ENCODE results near the gene SPACA4. TPM values are rescaled to one million over a fixed set of nuclear protein-coding genes. Genes with fewer than 3 reads are reported as not detected.

The SPACA4 gene
- total and polyA plus RNA-seq, 9 of the 15 experiments (the other 6 are each of a cell fraction or from before 2014, with no cell fraction given), result not detected

DNA sequence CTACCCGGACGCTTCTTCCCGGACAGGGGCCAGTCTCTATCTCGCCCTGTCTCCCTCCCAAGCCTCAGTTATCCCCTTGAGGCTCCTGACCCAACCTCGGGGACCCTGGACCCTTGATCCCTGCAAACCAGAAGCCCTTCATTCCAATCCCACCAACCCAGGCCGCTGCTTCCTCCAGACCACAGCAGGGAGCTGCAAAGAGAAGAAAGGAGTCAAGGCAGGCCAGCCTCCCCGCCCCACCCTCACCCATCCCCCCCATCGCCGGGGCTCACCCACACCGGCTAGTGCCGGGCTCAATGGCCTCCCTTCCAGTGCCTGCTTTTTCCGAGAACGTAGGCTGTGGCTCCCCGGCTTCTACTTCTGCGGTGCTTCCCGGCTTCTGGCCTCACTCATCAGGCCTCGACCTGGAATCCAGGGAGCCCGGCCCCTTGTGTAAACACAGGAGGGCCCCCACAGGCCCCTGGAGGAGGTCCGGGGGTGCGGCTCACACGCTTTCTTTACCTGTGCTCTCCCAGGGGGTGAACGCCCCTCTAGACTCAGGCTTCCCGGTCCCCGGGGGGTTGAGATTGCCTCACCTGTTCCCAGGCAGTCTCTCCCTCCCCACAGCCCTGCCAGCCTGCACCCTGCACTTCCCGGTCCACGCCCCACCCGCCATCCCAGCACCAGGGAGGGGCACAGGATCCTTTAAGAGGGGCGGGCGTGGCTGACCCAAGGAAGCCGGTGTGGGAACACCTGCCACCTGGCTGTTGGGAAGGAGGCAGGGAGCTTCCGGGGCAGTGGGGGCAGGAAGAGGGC, 8.1 kb downstream of the SPACA4 start, which contains the start of gene FAM83E (continued):
- TF ChIP-seq, protein P1, sequence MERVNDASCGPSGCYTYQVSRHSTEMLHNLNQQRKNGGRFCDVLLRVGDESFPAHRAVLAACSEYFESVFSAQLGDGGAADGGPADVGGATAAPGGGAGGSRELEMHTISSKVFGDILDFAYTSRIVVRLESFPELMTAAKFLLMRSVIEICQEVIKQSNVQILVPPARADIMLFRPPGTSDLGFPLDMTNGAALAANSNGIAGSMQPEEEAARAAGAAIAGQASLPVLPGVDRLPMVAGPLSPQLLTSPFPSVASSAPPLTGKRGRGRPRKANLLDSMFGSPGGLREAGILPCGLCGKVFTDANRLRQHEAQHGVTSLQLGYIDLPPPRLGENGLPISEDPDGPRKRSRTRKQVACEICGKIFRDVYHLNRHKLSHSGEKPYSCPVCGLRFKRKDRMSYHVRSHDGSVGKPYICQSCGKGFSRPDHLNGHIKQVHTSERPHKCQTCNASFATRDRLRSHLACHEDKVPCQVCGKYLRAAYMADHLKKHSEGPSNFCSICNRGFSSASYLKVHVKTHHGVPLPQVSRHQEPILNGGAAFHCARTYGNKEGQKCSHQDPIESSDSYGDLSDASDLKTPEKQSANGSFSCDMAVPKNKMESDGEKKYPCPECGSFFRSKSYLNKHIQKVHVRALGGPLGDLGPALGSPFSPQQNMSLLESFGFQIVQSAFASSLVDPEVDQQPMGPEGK (CRISPR knock-in tag; IDR thresholded peaks at IDR 0.05; ENCODE audit: borderline replicate concordance), result no peak
- TF ChIP-seq ZNF253 (CRISPR knock-in tag; conservative IDR thresholded peaks at IDR 0.05) (peak; percentile 83; the same call in 1 of the 2 replicates), ZFP36 (IDR thresholded peaks at IDR 0.05; ENCODE audit: low read depth, low read length, partially characterized antibody) (no peak), GATAD2B (IDR thresholded peaks at IDR 0.05; ENCODE audit: borderline replicate concordance) (no peak), SNIP1 (IDR thresholded peaks at IDR 0.05; ENCODE audit: low read depth) (no peak), MAZ (CRISPR knock-in tag; conservative IDR thresholded peaks at IDR 0.05 in 1 of 2, IDR thresholded peaks at IDR 0.05 in 1 of 2) (peak; percentile 17 to 50; a peak in 1 of 4 replicates), ZNF274 (IDR thresholded peaks at IDR 0.05; ENCODE audit: borderline replicate concordance, low read depth, low read length) (no peak), MTA2 (IDR thresholded peaks at IDR 0.05; ENCODE audit: low read depth) (no peak), STAT6 (CRISPR knock-in tag; IDR thresholded peaks at IDR 0.05) (no peak), SMARCC2 (IDR thresholded peaks at IDR 0.05; ENCODE audit: low read depth) (no peak), NFE2L1 (tag; IDR thresholded peaks at IDR 0.05; ENCODE audit: borderline replicate concordance, low read depth) (no peak), EHMT2 (IDR thresholded peaks at IDR 0.05) (no peak), ZNF124 (CRISPR knock-in tag; IDR thresholded peaks at IDR 0.05) (no peak), CSDE1 (IDR thresholded peaks at IDR 0.05) (no peak)
- TF ChIP-seq, protein P2, sequence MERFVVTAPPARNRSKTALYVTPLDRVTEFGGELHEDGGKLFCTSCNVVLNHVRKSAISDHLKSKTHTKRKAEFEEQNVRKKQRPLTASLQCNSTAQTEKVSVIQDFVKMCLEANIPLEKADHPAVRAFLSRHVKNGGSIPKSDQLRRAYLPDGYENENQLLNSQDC (CRISPR knock-in tag; IDR thresholded peaks at IDR 0.05), result no peak
- TF ChIP-seq, protein P3, sequence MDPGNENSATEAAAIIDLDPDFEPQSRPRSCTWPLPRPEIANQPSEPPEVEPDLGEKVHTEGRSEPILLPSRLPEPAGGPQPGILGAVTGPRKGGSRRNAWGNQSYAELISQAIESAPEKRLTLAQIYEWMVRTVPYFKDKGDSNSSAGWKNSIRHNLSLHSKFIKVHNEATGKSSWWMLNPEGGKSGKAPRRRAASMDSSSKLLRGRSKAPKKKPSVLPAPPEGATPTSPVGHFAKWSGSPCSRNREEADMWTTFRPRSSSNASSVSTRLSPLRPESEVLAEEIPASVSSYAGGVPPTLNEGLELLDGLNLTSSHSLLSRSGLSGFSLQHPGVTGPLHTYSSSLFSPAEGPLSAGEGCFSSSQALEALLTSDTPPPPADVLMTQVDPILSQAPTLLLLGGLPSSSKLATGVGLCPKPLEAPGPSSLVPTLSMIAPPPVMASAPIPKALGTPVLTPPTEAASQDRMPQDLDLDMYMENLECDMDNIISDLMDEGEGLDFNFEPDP (CRISPR knock-in tag; IDR thresholded peaks at IDR 0.05), result no peak
- TF ChIP-seq, protein P4, sequence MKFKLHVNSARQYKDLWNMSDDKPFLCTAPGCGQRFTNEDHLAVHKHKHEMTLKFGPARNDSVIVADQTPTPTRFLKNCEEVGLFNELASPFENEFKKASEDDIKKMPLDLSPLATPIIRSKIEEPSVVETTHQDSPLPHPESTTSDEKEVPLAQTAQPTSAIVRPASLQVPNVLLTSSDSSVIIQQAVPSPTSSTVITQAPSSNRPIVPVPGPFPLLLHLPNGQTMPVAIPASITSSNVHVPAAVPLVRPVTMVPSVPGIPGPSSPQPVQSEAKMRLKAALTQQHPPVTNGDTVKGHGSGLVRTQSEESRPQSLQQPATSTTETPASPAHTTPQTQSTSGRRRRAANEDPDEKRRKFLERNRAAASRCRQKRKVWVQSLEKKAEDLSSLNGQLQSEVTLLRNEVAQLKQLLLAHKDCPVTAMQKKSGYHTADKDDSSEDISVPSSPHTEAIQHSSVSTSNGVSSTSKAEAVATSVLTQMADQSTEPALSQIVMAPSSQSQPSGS (CRISPR knock-in tag; IDR thresholded peaks at IDR 0.05), result 0 out of 2 replicates have a peak, but pooled peaks have one; percentile 31
